Measurements from ENCODE around the gene KAZN.

- TF ChIP-seq, protein P1, sequence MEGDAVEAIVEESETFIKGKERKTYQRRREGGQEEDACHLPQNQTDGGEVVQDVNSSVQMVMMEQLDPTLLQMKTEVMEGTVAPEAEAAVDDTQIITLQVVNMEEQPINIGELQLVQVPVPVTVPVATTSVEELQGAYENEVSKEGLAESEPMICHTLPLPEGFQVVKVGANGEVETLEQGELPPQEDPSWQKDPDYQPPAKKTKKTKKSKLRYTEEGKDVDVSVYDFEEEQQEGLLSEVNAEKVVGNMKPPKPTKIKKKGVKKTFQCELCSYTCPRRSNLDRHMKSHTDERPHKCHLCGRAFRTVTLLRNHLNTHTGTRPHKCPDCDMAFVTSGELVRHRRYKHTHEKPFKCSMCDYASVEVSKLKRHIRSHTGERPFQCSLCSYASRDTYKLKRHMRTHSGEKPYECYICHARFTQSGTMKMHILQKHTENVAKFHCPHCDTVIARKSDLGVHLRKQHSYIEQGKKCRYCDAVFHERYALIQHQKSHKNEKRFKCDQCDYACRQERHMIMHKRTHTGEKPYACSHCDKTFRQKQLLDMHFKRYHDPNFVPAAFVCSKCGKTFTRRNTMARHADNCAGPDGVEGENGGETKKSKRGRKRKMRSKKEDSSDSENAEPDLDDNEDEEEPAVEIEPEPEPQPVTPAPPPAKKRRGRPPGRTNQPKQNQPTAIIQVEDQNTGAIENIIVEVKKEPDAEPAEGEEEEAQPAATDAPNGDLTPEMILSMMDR (conservative IDR thresholded peaks at IDR 0.05) = no peak
- no peak for TF ChIP-seq EZH2 (IDR thresholded peaks at IDR 0.05; ENCODE audit: low read depth)
These were observed 208.3 kb downstream of the KAZN start for GRCh38 chr1:14806772-14807171.
